AG09309 (cell line): ENCODE measurements around the gene C12orf54.
"Not testable (repeated sequence)": the region's sequence is repeated elsewhere in the genome, so short reads cannot be mapped to it uniquely, and the experiment has no call there.

Source experiments
- DNase-seq: peaks from one replicate; pipeline ENCODE4 v3.0.0-alpha.2; 2010; ENCODE audit warnings: low read depth
- H3K4me3 ChIP-seq: 2 replicates; pipeline ENCODE4 v1.5.1; 2011; ENCODE audit warnings: mild to moderate bottlenecking, low read depth, low read length, moderate library complexity; ENCODE audit not compliant: control insufficient read depth
- CTCF ChIP-seq: IDR thresholded peaks from 2 replicates; pipeline ENCODE4 v1.5.1; 2011; ENCODE audit warnings: mild to moderate bottlenecking, low read depth, low read length, inconsistent platforms; ENCODE audit not compliant: insufficient read depth, control insufficient read depth; ENCODE audit errors: missing control alignments

The C12orf54 gene

GRCh38 chr12:48510111-48510510 is 27.8 kb downstream of the C12orf54 start:
- no peak for DNase-seq
- H3K4me3 ChIP-seq = no peak overlapping the region
- TF ChIP-seq CTCF = no peak

- H3K4me3 ChIP-seq = no peak overlapping the region
- no peak for DNase-seq
- no peak for TF ChIP-seq CTCF
These were observed 30.6 kb downstream of the C12orf54 start for GRCh38 chr12:48512855-48513254.

GRCh38 chr12:48514728-48515127 is 32.4 kb downstream of the C12orf54 start:
- TF ChIP-seq CTCF = no peak
- H3K4me3 ChIP-seq = no peak overlapping the region
- no peak for DNase-seq

- not testable (repeated sequence) for DNase-seq, H3K4me3 ChIP-seq
These were observed 38.1 kb downstream of the C12orf54 start for GRCh38 chr12:48520381-48520780.

- TF ChIP-seq CTCF = no peak
- H3K4me3 ChIP-seq = no peak within 1 kb of the TSS
- DNase-seq = no peak
These were observed 43.0 kb downstream of the C12orf54 start, which contains the start of gene OR8S1 for GRCh38 chr12:48525332-48525731. OR8S1 (plus strand) TSS chr12:48525632; CDS start chr12:48525632, 0 bp downstream.

GRCh38 chr12:48527891-48528670 is 45.8 kb downstream of the C12orf54 start:
- TF ChIP-seq CTCF = no peak
- no peak overlapping the region for H3K4me3 ChIP-seq
- DNase-seq = no peak

GRCh38 chr12:48532601-48533000 is 50.3 kb downstream of the C12orf54 start:
- no peak for DNase-seq
- no peak overlapping the region for H3K4me3 ChIP-seq
- no peak for TF ChIP-seq CTCF
